ENCODE results near the gene TRAF5. TPM values are rescaled to one million over a fixed set of nuclear protein-coding genes. Genes with fewer than 3 reads are reported as not detected.

The TRAF5 gene
- total RNA-seq, 4 donors from 2014 or later: 2.7 to 9.2 (median 4.0) TPM

DNA sequence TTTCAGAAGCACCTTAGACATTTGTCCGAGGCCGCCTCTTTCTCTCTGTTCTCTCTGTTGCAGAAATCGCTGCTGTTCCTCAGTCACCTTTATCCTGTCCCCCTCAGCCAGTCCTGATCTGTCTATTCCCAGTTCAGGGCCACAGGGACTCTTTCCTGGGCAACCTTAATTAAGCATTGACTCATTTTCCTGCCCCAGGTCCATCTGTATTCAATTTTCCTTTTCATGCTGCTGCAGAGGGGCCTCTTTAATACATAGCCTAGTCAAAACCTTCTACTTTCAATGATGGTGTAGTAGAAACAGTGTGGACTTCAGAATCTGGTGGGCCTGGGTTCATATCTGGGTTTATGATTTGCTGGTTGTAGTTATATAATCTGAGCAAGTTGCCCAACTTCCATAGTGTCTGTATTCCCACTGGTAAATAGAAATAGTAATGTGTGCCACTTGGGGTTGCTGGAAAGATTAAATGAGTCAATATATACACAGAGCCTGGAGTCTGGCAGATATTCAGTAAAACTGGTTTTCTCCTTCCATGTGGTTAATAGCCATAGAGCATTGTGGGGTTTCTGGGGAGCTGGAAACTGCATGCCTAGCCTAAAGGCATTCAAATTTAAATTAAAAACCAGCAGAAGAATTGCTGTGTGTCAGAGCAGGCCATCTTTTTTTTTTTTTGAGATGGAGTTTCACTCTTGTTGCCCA is 4.5 kb downstream of the TRAF5 start:
- no peak for DNase-seq
- Histone ChIP-seq H3K4me1 (peaks cover 17 to 83% (median 35%) of the 10 kb centered on the region in 3 donors), H3K27ac (no peak overlapping the region), H3K9me3 (no peaks in the 10 kb centered on the region), H3K36me3 (no peaks in the 10 kb centered on the region), H3K27me3 (no peaks in the 10 kb centered on the region), H3K4me3 (no peak overlapping the region)
- 98 to 100% methylated on average over 3 of the region's 3 CpGs for WGBS, 2 donors
- intact Hi-C loops (cut with DNase I): no loop called here
- TF ChIP-seq, protein P1, sequence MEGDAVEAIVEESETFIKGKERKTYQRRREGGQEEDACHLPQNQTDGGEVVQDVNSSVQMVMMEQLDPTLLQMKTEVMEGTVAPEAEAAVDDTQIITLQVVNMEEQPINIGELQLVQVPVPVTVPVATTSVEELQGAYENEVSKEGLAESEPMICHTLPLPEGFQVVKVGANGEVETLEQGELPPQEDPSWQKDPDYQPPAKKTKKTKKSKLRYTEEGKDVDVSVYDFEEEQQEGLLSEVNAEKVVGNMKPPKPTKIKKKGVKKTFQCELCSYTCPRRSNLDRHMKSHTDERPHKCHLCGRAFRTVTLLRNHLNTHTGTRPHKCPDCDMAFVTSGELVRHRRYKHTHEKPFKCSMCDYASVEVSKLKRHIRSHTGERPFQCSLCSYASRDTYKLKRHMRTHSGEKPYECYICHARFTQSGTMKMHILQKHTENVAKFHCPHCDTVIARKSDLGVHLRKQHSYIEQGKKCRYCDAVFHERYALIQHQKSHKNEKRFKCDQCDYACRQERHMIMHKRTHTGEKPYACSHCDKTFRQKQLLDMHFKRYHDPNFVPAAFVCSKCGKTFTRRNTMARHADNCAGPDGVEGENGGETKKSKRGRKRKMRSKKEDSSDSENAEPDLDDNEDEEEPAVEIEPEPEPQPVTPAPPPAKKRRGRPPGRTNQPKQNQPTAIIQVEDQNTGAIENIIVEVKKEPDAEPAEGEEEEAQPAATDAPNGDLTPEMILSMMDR (IDR thresholded peaks at IDR 0.05): no peak
- no peak for TF ChIP-seq POLR2A (IDR thresholded peaks at IDR 0.05)

DNA sequence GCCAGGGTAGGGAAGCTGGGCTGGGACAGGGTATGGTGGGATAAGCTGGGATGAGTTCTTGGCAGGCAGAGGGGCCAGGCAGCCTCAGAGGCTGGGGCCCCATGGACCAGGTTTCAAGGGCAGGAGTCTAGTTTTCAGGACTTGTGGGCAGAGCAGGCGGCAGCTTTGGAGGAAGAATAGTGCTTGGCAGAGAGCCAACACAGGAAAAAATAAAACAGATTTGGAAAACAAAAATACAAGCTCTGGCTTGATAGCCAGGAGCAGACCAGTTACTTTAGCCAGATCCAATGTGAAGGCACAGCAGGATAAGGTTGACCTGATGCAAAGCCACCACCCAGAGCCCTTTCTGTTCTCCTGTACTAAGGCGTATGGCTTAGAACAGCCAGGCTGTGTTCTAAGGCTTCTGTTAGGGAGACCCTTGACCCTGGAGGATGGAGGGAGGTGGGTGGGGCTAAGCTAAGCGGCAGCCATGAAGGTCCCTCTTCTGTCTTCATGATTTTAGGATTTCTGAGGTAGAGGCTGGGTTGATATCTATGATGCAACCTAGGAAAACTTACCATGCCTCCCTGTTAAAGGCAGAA is 5.5 kb downstream of the TRAF5 start:
- TF ChIP-seq POLR2A (IDR thresholded peaks at IDR 0.05): no peak
- TF ChIP-seq, protein P1 (IDR thresholded peaks at IDR 0.05): no peak
- intact Hi-C loops (cut with DNase I): no loop called here
- Histone ChIP-seq H3K27me3 (no peaks in the 10 kb centered on the region), H3K36me3 (no peaks in the 10 kb centered on the region), H3K4me3 (no peak overlapping the region), H3K9me3 (no peaks in the 10 kb centered on the region), H3K4me1 (peaks cover 17 to 84% (median 35%) of the 10 kb centered on the region in 3 donors), H3K27ac (no peak overlapping the region)
- no peak for DNase-seq
- 56 to 61% methylated on average over 2 to 3 of the region's 3 CpGs for WGBS, 2 donors

DNA sequence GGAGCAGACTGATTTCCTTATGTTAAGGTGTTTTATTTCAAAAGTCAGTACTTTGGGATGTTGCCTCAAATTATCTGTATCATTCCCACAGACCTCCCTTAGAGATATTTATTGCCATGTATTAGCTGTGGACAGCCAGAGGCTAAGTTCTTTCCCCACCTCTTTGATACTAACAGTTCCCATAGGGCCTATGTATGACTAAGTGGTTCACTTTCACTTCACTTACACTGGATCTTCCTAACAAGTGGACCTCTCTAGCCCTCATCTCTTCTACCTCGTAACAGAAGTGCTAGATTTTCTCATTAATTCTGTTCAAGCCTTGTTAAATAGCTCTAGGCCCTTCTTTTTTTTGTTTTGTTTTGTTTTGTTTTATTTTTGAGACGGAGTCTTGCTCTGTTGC is 6.2 kb downstream of the TRAF5 start:
- no peak overlapping the region for H3K4me3 ChIP-seq
- 72 to 79% methylated on average over 2 of the region's 2 CpGs for WGBS, 2 donors
- TF ChIP-seq POLR2A (IDR thresholded peaks at IDR 0.05): no peak
- TF ChIP-seq, protein P1 (IDR thresholded peaks at IDR 0.05): no peak
- no peaks in the 10 kb centered on the region for H3K27me3 ChIP-seq
- intact Hi-C loops (cut with DNase I): no loop called here
- no peak for DNase-seq
- H3K9me3 ChIP-seq: no peaks in the 10 kb centered on the region
- H3K36me3 ChIP-seq: no peaks in the 10 kb centered on the region
- peaks cover 17 to 84% (median 32%) of the 10 kb centered on the region in 3 donors for H3K4me1 ChIP-seq
- H3K27ac ChIP-seq: no peak overlapping the region

DNA sequence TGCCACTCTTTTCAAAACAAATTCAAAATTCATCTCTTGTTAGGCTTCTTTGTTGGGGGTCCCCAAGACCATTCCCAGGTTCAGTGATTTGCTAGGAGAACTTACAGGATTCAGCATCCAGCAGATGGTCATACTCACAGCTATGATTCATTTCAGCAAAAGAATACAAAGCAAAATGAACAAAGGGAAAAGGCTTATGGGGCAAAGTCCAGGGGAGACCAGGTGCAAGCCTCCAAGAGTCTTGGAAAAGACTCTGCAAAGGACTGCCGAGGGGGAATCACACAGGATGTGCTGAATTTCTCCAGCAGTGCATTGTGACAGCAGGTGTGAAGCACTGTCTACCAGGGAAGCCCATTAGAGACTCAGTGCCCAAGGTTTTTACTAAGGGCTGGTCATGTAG is 7.3 kb downstream of the TRAF5 start:
- Histone ChIP-seq H3K27me3 (no peaks in the 10 kb centered on the region), H3K4me1 (peaks cover 17 to 81% (median 32%) of the 10 kb centered on the region in 3 donors), H3K27ac (no peak overlapping the region), H3K9me3 (no peaks in the 10 kb centered on the region), H3K36me3 (no peaks in the 10 kb centered on the region), H3K4me3 (no peak overlapping the region)
- 41 to 50% methylated on average over 1 of the region's 1 CpG for WGBS, 2 donors
- DNase-seq: no peak
- intact Hi-C loops (cut with DNase I): no loop called here
- TF ChIP-seq, protein P1 (IDR thresholded peaks at IDR 0.05): no peak
- TF ChIP-seq POLR2A (IDR thresholded peaks at IDR 0.05): no peak

DNA sequence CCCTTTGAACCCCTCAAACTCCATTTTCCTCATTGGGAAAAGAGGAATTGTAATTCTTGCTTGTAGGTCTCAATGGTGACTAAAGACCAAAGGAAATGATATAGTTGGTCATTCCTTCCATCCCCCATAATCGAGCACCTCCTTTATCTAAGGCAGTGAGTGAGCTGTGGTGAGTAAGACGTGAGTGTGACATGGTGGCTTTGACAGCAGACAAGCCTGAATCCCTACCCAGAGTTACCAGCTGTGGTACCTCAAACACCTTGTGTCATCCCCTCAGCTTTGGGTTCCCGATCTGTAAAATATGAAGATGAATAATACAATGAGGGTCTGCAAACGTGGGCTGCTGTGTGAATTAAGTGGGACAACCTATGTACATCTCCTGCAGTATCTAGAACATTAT is 8.4 kb downstream of the TRAF5 start:
- Histone ChIP-seq H3K9me3 (no peaks in the 10 kb centered on the region), H3K36me3 (no peaks in the 10 kb centered on the region), H3K4me1 (peaks cover 9 to 81% (median 27%) of the 10 kb centered on the region in 3 donors), H3K27me3 (no peaks in the 10 kb centered on the region), H3K4me3 (no peak overlapping the region), H3K27ac (no peak overlapping the region)
- no peak for DNase-seq
- no peak for TF ChIP-seq POLR2A (IDR thresholded peaks at IDR 0.05)
- TF ChIP-seq, protein P1 (IDR thresholded peaks at IDR 0.05): no peak
- intact Hi-C loops (cut with DNase I): no loop called here
- 69 to 78% methylated on average over 2 to 4 of the region's 4 CpGs for WGBS, 2 donors
